SU-DHL-6 (cell line): ENCODE measurements around the gene GSDMA.

Experiments
- CTCF ChIP-seq: fragments of 200-600 bp; sonication (generic); IDR thresholded peaks from one replicate; pipeline ENCODE4 v1.5.1; 2017; ENCODE audit warnings: antibody characterized with exemption, mild to moderate bottlenecking, low read length, moderate library complexity; ENCODE audit not compliant: insufficient read depth, poor library complexity, severe bottlenecking
- EZH2phosphoT487 ChIP-seq: fragments of 200-600 bp; sonication (generic), shearing (Covaris generic); conservative IDR thresholded peaks from 2 replicates; pipeline ENCODE4 v1.6.1; 2018; ENCODE audit warnings: mild to moderate bottlenecking, antibody characterized with exemption, low read length, moderate library complexity, mixed read lengths

DNA sequence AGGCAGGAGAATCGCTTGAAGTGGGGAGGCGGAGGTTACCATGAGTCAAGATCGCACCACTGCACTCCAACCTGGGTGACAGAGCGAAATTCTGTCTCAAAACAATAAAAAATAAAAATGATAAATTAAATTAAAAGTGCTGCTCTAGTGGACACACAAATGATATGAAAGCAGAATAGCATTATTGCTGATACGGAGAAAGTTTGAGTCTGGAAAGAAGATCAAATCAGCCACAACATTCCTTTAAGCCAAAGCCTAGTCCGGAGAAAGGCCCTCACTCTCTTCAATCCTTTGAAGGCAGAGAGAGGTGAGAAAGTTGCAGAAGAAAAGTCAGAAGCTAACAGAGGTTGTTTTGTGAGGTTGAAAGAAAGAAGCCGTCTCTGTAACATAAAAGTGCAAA lies 37.4 kb downstream of the GSDMA start:
- TF ChIP-seq CTCF, result no peak
- no peak for TF ChIP-seq EZH2phosphoT487
